IMR-90 (cell line): ENCODE data around the gene CIC. TPM values are rescaled to one million over a fixed set of nuclear protein-coding genes. Genes with fewer than 3 reads are reported as not detected.

Experiments
- ATAC-seq: fragments of 200-7000 bp; cut with Tn5 transposase; 2 replicates; pipeline ENCODE4 v1.9.1; 2020; ENCODE audit warnings: low read depth, mild to moderate bottlenecking, moderate library complexity
- BruUV-seq: library from RNA; stranded (reverse); fragments of 400-500 nt; replicated peaks from 2 replicates; lab custom pipeline; 2021; lab: Mats Ljungman, UMichigan
- CTCF ChIA-PET: fragments of 300-600 bp; formaldehyde crosslinking; extraction: SDS; loops from one replicate; lab custom pipeline; 2021; ENCODE audit warnings: antibody characterized with exemption; lab: Yijun Ruan, JAX
- POLR2A ChIA-PET: fragments of 300-600 bp; sonication (Branson Sonifier 250); formaldehyde crosslinking; loops from one replicate; lab custom pipeline; 2022; ENCODE audit warnings: antibody characterized with exemption; ENCODE audit not compliant: unreplicated experiment; lab: Charles Lee
- DNase-seq: peaks from one replicate; pipeline ENCODE4 v3.0.0; 2013
- H2AFZ ChIP-seq: replicated peaks from 2 replicates; pipeline ENCODE3; 2013; ENCODE audit warnings: low read length, mild to moderate bottlenecking; ENCODE audit not compliant: poor library complexity
- H2AK5ac ChIP-seq: 2 replicates; pipeline ENCODE4 v1.6.1; 2013; ENCODE audit warnings: low read depth, low read length, inconsistent platforms
- H2AK9ac ChIP-seq: replicated peaks from 2 replicates; pipeline ENCODE3; 2013; ENCODE audit warnings: mild to moderate bottlenecking, low read depth, low read length, moderate library complexity; ENCODE audit not compliant: poor library complexity
- H2BK120ac ChIP-seq: 2 replicates; pipeline ENCODE4 v1.6.1; 2013; ENCODE audit warnings: low read depth, low read length, inconsistent platforms
- H2BK15ac ChIP-seq: 3 replicates; pipeline ENCODE4 v1.6.1; 2013; ENCODE audit warnings: low read depth, low read length, inconsistent platforms
- H2BK20ac ChIP-seq: 2 replicates; pipeline ENCODE4 v1.6.1; 2013; ENCODE audit warnings: low read depth, mild to moderate bottlenecking, inconsistent platforms, low read length, moderate library complexity
- H2BK5ac ChIP-seq: 2 replicates; pipeline ENCODE4 v1.6.1; 2013; ENCODE audit warnings: mild to moderate bottlenecking, low read depth, low read length, inconsistent platforms; ENCODE audit not compliant: poor library complexity, severe bottlenecking
- H3K14ac ChIP-seq: replicated peaks from 2 replicates; pipeline ENCODE4 v1.6.1; 2013; ENCODE audit warnings: low read depth, low read length, inconsistent platforms
- H3K18ac ChIP-seq: 2 replicates; pipeline ENCODE4 v1.6.1; 2013; ENCODE audit warnings: low read depth, low read length, control low read depth
- H3K23ac ChIP-seq: 2 replicates; pipeline ENCODE4 v1.6.1; 2013; ENCODE audit warnings: low read depth, low read length, inconsistent platforms
- H3K27ac ChIP-seq: 2 replicates; pipeline ENCODE4 v1.5.1; 2013; ENCODE audit warnings: mild to moderate bottlenecking, control low read depth, low read length; ENCODE audit not compliant: insufficient read depth
- H3K27me3 ChIP-seq: 2 replicates; pipeline ENCODE4 v1.6.1; 2013; ENCODE audit warnings: low read length; ENCODE audit not compliant: control insufficient read depth, insufficient read depth
- H3K36me3 ChIP-seq: 2 replicates; pipeline ENCODE4 v1.6.1; 2013; ENCODE audit warnings: low read length, mixed read lengths; ENCODE audit not compliant: control insufficient read depth, insufficient read depth
- H3K4ac ChIP-seq: 2 replicates; pipeline ENCODE4 v1.6.1; 2013; ENCODE audit warnings: low read depth, low read length, inconsistent platforms
- H3K4me1 ChIP-seq: 2 replicates; pipeline ENCODE4 v1.6.1; 2013; ENCODE audit warnings: low read length, mixed read lengths; ENCODE audit not compliant: control insufficient read depth, insufficient read depth
- H3K4me2 ChIP-seq: 2 replicates; pipeline ENCODE4 v1.6.1; 2013; ENCODE audit warnings: low read depth, mild to moderate bottlenecking, control low read depth, low read length, moderate library complexity
- H3K4me3 ChIP-seq: 2 replicates; pipeline ENCODE4 v1.5.1; 2013; ENCODE audit warnings: low read depth, mild to moderate bottlenecking, control low read depth, low read length, moderate library complexity; ENCODE audit not compliant: insufficient read depth
- H3K56ac ChIP-seq: 2 replicates; pipeline ENCODE4 v1.6.1; 2013; ENCODE audit warnings: low read length, inconsistent platforms; ENCODE audit not compliant: insufficient read depth; ENCODE audit errors: extremely low read depth
- H3K79me1 ChIP-seq, 2 experiments: 2 replicates each; pipeline ENCODE4 v1.6.1; 2013; ENCODE audit warnings: low read length in 2 of 2, inconsistent platforms in 1 of 2, low read depth in 1 of 2
- H3K9ac ChIP-seq: 2 replicates; pipeline ENCODE4 v1.6.1; 2013; ENCODE audit warnings: low read depth, low read length, control low read depth
- H3K9me1 ChIP-seq: 2 replicates; pipeline ENCODE4 v1.6.1; 2013; ENCODE audit warnings: low read length, inconsistent platforms; ENCODE audit not compliant: insufficient read depth
- H3K9me3 ChIP-seq: 2 replicates; pipeline ENCODE4 v1.6.1; 2013; ENCODE audit warnings: low read length; ENCODE audit not compliant: control insufficient read depth, insufficient read depth
- H4K20me1 ChIP-seq: 2 replicates; pipeline ENCODE4 v1.6.1; 2013; ENCODE audit warnings: low read length, inconsistent platforms; ENCODE audit not compliant: insufficient read depth
- H4K5ac ChIP-seq: 2 replicates; pipeline ENCODE4 v1.6.1; 2013; ENCODE audit warnings: mild to moderate bottlenecking, low read depth, low read length, control low read depth
- H4K8ac ChIP-seq, 2 experiments: 2 replicates each; pipeline ENCODE4 v1.6.1; 2013; ENCODE audit warnings: low read depth in 2 of 2, low read length in 2 of 2, control low read depth in 1 of 2, inconsistent platforms in 1 of 2
- H4K91ac ChIP-seq: 2 replicates; pipeline ENCODE4 v1.6.1; 2013; ENCODE audit warnings: low read depth, low read length, inconsistent platforms; ENCODE audit not compliant: insufficient read depth
- BHLHE40 ChIP-seq: fragments of 150-350 bp; IDR thresholded peaks from 2 replicates; pipeline ENCODE4 v1.6.1; 2016; ENCODE audit warnings: mild to moderate bottlenecking, low read depth, low read length
- ELK1 ChIP-seq: fragments of 150-350 bp; IDR thresholded peaks from 2 replicates; pipeline ENCODE4 v1.6.1; 2016; ENCODE audit warnings: low read depth, mild to moderate bottlenecking, low read length, moderate library complexity, borderline replicate concordance
- FOS ChIP-seq: fragments of 150-350 bp; IDR thresholded peaks from 2 replicates; pipeline ENCODE4 v1.6.1; 2016; ENCODE audit warnings: low read depth, low read length
- MAFK ChIP-seq: IDR thresholded peaks from 2 replicates; pipeline ENCODE4 v1.6.1; 2012; ENCODE audit warnings: low read depth, low read length, improper control_type of control experiment
- MAZ ChIP-seq: IDR thresholded peaks from 2 replicates; pipeline ENCODE4 v1.6.1; 2012; ENCODE audit warnings: low read depth, mild to moderate bottlenecking, low read length, improper control_type of control experiment, moderate library complexity, borderline replicate concordance
- POLR2A ChIP-seq: IDR thresholded peaks from 2 replicates; pipeline ENCODE4 v1.6.1; 2012; ENCODE audit warnings: mild to moderate bottlenecking, low read depth, low read length
- RAD21 ChIP-seq: IDR thresholded peaks from 2 replicates; pipeline ENCODE4 v1.6.1; 2012; ENCODE audit warnings: low read length, improper control_type of control experiment
- RFX5 ChIP-seq: IDR thresholded peaks from 2 replicates; pipeline ENCODE4 v1.8.0; 2012; ENCODE audit warnings: low read depth, mild to moderate bottlenecking, low read length, moderate library complexity
- SMC3 ChIP-seq: fragments of 150-350 bp; IDR thresholded peaks from 2 replicates; pipeline ENCODE4 v1.6.1; 2016; ENCODE audit warnings: low read depth, mild to moderate bottlenecking, antibody characterized with exemption, low read length, moderate library complexity
- WGBS, 2 experiments: methylation state at CpG; one replicate each; pipeline versions ENCODE4 v1.1.5 to v1.1.7; 2013; ENCODE audit warnings: missing lambda C conversion rate in 2 of 2; ENCODE audit not compliant: insufficient read length in 1 of 2; ENCODE audit errors: extremely low coverage in 2 of 2; 5-methylcytosine and 5-hydroxymethylcytosine counted together
- dilution Hi-C: fragments of 300-500 bp; cut with HindIII; formaldehyde crosslinking; loops from one replicate; pipeline ENCODE4 v1.14.3; 2018; ENCODE audit warnings: low sequenced_read_pairs; ENCODE audit not compliant: unreplicated experiment
- in situ Hi-C: fragments of 300-500 bp; cut with MboI; formaldehyde crosslinking; loops from 3 replicates; pipeline ENCODE4 v1.14.3; 2019; ENCODE audit warnings: low sequenced_read_pairs, inconsistent platforms, mixed read lengths
- intact Hi-C: fragments of 100-400 bp; cut with micrococcal nuclease; formaldehyde crosslinking; loops from 2 replicates; pipeline ENCODE4 v1.10.0; 2022
- polyA plus RNA-seq, 3 experiments: library from polyadenylated mRNA; depleted of rRNA; stranded (reverse); fragments of >200 nt; gene quantifications; 2 replicates each; pipeline ENCODE4 v1.2.3, GENCODE V29; 2012; ENCODE audit warnings: low replicate concordance in 1 of 3
- total RNA-seq: library from RNA; depleted of rRNA; stranded (reverse); fragments of >200 nt; gene quantifications from 2 replicates; pipeline ENCODE4 v1.2.3, GENCODE V29; 2012

CIC gene
- total and polyA plus RNA-seq, 2 of the 4 experiments (the other 2 are of a cell fraction): 1.8 to 23.2 TPM

DNA sequence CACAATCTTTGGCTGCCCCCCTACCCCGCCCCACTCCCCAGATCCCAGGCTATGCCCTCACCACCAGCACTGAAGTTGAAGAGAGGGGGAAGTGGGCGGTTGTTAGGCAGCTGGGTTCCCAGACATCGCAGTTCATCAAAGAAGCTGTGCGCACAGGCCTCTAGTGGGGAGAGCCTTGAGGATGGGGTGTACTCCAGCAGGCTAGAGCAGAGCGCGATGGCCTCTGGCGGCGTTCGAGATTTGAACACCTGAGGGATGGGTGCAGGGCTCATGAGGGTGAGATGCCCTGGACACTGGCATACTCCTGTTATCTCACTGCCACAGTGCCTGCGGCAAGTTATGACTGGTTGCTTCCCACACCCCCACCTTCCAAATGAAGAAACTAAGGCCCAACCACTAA is 36.6 kb upstream of the CIC start:
- Histone ChIP-seq H2AK9ac (no peak overlapping the region), H3K79me1 (peaks cover 32 to 81% of the 10 kb centered on the region in 2 experiments), H3K27me3 (no peaks in the 10 kb centered on the region), H3K4ac (no peak overlapping the region), H4K5ac (no peak overlapping the region), H4K20me1 (peaks cover 80% of the 10 kb centered on the region), H4K8ac (no peak overlapping the region), H2AFZ (no peak overlapping the region), H3K36me3 (peaks cover 76% of the 10 kb centered on the region), H3K9me3 (no peaks in the 10 kb centered on the region), H2BK15ac (no peak overlapping the region), H3K56ac (no peak overlapping the region), H3K4me2 (no peak overlapping the region), H3K18ac (no peak overlapping the region), H3K23ac (no peak overlapping the region), H2BK20ac (no peak overlapping the region), H2BK120ac (no peak overlapping the region), H3K27ac (no peak overlapping the region), H3K4me1 (no peaks in the 10 kb centered on the region), H3K14ac (no peak overlapping the region), H3K4me3 (no peak overlapping the region), H2AK5ac (no peak overlapping the region), H2BK5ac (no peak overlapping the region), H3K9me1 (peaks cover 6% of the 10 kb centered on the region; the same call in 1 of the 2 replicates), H4K91ac (no peak overlapping the region), H3K9ac (no peak overlapping the region)
- TF ChIP-seq RAD21: no peak
- TF ChIP-seq BHLHE40: no peak
- TF ChIP-seq RFX5: no peak
- TF ChIP-seq MAFK: no peak
- no peak for TF ChIP-seq MAZ
- TF ChIP-seq POLR2A: no peak
- no peak for TF ChIP-seq FOS
- no peak for TF ChIP-seq SMC3
- no peak for TF ChIP-seq ELK1
- intact Hi-C loops: no loop called here
- in situ Hi-C loops: no loop called here
- CTCF ChIA-PET: no interaction called here
- ATAC-seq (no peak), DNase-seq (no peak)
- dilution Hi-C loops: no loop called here
- POLR2A ChIA-PET: no interaction called here
- WGBS, 2 experiments: 100% methylated on average over 1 of the region's 10 CpGs; no CpG with 5 or more reads in 1 of the 2 experiments
- BruUV-seq: no TSS peak
